Activated effector memory CD4-positive, alpha-beta T cell treated with anti-CD3 and anti-CD28 coated beads, Interleukin-2, amount 50 U/mL, for 16 hours (primary cell): ENCODE data around the gene KLK1.
A peak's percentile ranks its signal among the peaks of the same experiment; 100 is the strongest.
"Not testable (repeated sequence)": the region's sequence is repeated elsewhere in the genome, so short reads cannot be mapped to it uniquely, and the experiment has no call there.

Source experiments
- DNase-seq: peaks from one replicate; pipeline ENCODE4 v3.0.0-alpha.2; 2020

KLK1 gene

GRCh38 chr19:50812474-50812873, 11.1 kb downstream of the KLK1 start:
- DNase-seq, result no peak

GRCh38 chr19:50811622-50812238, 11.9 kb downstream of the KLK1 start:
- not testable (repeated sequence) for DNase-seq

GRCh38 chr19:50808856-50809255, 14.7 kb downstream of the KLK1 start:
- no peak for DNase-seq

- DNase-seq, result peak; percentile 99
Observed at GRCh38 chr19:50804420-50805272, 18.9 kb downstream of the KLK1 start.

DNA sequence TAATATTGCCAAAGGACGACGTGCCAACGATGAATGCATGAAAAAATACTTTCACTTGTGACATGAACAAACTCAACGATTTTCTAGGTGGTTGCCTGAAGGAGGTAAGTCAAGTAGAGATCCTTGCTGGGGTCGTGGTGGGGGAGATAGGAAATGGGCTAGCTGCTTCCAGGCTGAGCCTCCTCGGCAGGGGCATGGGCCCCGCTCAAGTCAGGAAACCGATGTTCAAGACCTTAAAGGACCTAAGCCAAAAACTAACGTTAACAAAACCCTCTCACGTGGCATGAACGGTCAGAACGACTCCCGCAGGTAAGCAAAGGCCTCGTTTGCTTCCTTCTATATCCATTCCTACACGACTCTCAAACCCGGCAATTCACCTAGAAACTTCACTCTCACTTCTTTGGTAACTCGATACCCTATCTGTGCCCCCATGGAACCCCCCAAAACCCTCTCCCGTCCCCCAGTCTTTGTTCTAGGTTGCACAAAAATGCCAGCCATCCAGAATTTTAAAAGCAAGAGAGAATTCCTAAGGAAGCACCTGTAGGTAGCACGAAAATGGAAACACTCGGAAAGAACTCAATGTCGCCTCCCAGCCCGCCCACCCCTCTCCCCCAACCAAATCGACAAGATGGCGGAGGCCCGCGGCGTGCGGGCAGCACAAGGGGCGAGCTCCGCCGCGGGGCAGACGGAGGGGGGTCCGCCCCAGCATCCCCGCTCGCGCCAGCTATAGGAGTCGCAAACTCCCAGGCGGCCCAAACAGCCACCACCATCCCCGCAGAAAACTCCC, 19.8 kb downstream of the KLK1 start:
- no peak for DNase-seq

GRCh38 chr19:50801107-50801506, 22.5 kb downstream of the KLK1 start:
- DNase-seq, result no peak

- no peak for DNase-seq
Observed at GRCh38 chr19:50799547-50799851, 24.1 kb downstream of the KLK1 start.

- no peak for DNase-seq
Observed at GRCh38 chr19:50798659-50799546, 24.7 kb downstream of the KLK1 start.

GRCh38 chr19:50797781-50798658, 25.6 kb downstream of the KLK1 start:
- no peak for DNase-seq

DNA sequence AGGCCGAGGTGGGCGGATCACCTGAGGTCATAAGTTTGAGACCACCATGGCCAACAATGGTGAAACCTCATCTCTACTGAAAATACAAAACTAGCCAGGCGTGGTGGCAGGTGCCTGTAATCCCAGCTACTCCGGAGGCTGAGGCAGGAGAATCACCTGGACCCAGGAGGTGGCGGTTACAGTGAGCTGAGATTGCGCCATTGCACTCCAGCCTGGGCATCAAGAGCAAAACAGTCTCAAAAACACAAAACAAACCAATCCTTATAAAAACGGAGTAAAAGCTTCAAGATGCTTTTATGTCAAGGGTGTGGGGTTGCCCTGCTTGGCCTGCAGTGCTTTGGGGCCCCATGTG, 26.2 kb downstream of the KLK1 start:
- DNase-seq, result no peak

DNA sequence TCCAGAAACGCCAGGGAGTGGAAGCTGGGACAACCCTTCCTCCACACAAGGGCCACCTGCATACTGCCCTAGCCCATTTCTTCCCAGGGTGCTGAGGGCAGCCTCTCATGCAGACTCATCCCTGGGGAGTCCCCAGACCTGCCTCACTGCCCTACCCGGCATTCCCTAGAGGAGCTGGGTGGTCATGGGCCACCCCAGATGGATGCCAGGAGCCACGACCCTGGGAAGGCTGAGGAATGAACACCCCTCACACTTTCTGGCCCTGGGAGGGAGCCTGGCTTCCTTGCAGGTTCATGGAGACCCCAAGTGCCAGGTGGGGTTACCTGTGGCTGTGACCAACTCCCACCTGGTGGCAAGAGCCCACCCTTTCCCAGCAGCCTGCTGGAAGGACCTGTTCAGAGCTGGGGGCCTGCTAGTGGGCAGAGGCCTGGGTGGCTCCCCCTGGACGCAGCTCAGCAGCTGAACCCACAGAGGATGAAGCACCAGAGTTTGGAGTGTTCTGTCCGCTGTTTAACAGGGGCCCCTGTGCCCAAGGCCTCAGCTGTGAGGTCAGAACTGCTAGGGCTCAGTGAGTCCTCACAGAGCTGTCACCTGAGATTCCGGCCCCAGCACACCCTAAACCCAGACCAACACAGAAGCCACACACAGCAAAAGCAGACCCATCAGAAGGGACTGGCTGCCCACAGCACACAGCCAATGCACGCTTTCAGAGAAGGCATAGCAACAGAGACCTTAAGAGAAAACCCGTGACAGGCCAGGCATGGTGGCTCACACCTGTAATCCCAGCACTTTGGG, 26.8 kb downstream of the KLK1 start:
- no peak for DNase-seq

DNA sequence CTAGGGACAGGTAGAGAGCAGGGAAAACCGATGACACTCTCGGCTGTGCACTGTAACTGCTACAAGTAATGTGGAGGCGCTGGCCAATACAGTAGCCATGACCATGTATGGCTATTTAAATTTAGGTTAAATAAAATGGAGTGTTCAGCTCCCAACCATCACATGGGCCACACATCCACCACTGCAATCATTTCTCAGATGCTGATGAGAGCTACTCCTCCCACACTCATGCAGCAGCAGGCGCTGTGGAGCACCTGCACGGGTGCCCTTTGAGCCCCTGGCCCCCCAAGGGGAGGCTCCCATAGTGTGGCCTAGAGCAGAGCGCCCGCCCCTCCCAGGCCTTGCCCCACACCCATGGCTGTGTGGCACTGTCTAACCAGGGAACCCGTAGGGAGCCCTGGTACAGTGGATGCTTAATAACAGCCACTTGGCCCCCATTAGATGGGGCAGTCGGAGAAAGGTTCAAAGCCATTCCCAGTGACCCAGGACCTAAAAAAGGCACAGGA, 27.4 kb downstream of the KLK1 start:
- no peak for DNase-seq

GRCh38 chr19:50795664-50796073, 27.9 kb downstream of the KLK1 start:
- DNase-seq, result no peak

DNA sequence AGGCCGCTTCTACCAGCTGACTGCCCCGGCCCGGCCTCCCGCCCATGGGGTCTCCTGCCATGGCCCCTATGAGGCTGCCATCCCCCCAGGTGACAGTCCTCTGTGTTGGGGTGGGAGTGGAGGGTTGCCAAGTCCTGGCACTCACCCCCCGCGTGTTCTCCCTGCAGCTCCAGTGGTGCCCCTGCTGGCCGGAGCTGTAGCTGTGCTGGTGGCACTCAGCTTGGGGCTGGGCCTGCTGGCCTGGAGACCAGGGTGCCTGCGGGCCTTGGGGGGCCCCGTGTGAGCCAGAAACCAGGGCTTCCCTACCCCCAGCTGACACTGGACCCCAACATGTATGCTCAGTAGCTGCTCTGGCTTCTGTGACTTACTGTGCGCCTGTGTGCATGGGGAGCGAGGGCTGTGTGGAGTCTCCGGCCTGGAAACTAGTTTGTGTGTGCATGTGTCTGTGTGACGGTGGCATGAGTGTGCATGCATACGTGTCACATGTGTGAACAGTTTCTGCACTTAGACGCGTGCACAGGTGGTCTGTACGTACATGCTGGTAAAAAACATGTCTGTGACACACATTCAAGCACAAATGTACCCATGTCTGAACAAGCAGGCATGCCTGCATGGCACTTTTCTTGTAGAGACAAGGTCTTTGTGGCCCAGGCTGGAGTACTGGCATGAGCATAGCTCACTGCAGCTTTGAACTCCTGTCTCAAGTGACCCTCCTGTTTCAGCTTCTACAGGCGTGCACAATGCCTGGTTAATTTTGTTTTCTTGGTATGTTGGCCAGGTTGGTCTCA, 28.5 kb downstream of the KLK1 start:
- DNase-seq, result no peak

GRCh38 chr19:50794074-50794875, 29.3 kb downstream of the KLK1 start:
- peak; percentile 70 for DNase-seq

DNA sequence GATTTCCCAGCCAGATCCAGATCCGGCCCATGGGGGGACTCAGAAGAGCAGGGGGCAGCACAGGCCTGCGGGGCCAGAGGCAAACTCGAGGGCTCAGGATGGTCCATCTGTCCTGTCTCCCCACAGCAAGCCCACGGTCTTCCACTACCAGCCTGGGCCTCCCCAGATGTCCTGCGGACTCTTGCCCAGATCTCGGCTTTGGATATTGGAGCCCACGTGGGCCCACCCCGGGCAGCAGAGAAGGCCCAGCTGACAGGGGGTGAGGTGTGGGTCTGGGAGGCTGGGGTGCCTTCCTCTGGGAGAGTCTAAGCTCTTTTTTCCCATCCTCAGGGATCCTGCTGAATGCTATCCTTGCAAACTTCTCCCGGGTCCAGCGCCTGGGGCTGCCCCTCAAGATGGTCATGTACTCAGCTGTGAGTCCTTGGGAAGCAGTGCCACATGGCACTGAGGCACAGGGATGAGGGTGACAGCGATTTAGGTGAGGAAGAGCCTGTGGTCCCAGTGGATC, 30.0 kb downstream of the KLK1 start:
- no peak for DNase-seq

GRCh38 chr19:50792272-50793250, 31.0 kb downstream of the KLK1 start:
- no peak for DNase-seq
